Rectal smooth muscle tissue (tissue), 1 donor: ENCODE data around the gene TMEM9.

Experiments used
- H3K27ac ChIP-seq: one replicate; pipeline ENCODE4 v1.7.0; 2013; ENCODE audit warnings: low read depth, low read length, inconsistent platforms
- H3K27me3 ChIP-seq: one replicate; pipeline ENCODE4 v1.7.0; 2013; ENCODE audit warnings: low read length; ENCODE audit not compliant: control insufficient read depth, insufficient read depth
- H3K36me3 ChIP-seq: one replicate; pipeline ENCODE4 v1.7.0; 2013; ENCODE audit warnings: low read length; ENCODE audit not compliant: control insufficient read depth, insufficient read depth
- H3K4me1 ChIP-seq: one replicate; pipeline ENCODE4 v1.7.0; 2013; ENCODE audit warnings: low read length; ENCODE audit not compliant: control insufficient read depth, insufficient read depth
- H3K4me3 ChIP-seq: one replicate; pipeline ENCODE4 v1.7.0; 2013; ENCODE audit warnings: low read length
- H3K9ac ChIP-seq: one replicate; pipeline ENCODE4 v1.7.0; 2013; ENCODE audit warnings: low read length

TMEM9 gene

DNA sequence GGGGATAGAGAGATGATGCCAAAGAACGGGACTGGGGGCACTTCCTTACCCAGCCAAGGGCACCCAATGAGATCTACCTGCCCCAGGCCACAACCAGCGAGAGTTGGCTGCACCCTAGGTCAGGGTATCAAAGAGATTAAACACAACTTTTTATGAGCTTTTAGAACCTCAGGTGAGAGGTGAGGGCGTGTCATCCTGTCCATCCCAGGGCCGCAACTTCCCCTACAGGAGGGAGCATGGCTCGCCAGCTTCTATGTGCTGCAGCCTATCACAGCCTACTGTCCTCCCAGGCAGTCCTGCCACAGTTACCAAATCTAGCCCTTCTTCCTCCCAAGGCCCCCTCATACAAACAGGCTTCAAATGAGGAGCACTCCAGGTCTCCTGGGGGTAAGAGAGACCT, 12.9 kb downstream of the TMEM9 start:
- peaks cover 13% of the 10 kb centered on the region for H3K4me1 ChIP-seq
- no peak overlapping the region for H3K27ac ChIP-seq
- peaks cover 20% of the 10 kb centered on the region for H3K36me3 ChIP-seq
- no peak overlapping the region for H3K4me3 ChIP-seq
- no peaks in the 10 kb centered on the region for H3K27me3 ChIP-seq
- no peak overlapping the region for H3K9ac ChIP-seq

DNA sequence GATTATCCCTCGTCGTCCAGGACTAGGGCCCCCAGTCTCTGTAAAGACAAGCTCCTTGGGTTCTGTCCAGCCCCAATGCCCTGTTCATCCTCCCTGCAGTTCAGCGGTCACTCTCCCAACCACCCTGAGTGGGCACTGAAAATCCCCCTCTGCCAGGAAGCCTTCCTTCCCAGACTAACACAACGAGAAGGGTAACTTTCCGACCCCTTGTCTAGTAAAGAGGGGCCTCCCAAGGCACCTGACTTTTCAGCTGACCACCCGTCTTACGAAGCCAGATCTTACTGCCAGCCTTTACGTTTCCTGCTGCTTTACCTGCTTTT, 13.4 kb downstream of the TMEM9 start:
- H3K4me1 ChIP-seq: peaks cover 13% of the 10 kb centered on the region
- no peak overlapping the region for H3K9ac ChIP-seq
- H3K27me3 ChIP-seq: no peaks in the 10 kb centered on the region
- no peak overlapping the region for H3K27ac ChIP-seq
- H3K4me3 ChIP-seq: no peak overlapping the region
- peaks cover 19% of the 10 kb centered on the region for H3K36me3 ChIP-seq

DNA sequence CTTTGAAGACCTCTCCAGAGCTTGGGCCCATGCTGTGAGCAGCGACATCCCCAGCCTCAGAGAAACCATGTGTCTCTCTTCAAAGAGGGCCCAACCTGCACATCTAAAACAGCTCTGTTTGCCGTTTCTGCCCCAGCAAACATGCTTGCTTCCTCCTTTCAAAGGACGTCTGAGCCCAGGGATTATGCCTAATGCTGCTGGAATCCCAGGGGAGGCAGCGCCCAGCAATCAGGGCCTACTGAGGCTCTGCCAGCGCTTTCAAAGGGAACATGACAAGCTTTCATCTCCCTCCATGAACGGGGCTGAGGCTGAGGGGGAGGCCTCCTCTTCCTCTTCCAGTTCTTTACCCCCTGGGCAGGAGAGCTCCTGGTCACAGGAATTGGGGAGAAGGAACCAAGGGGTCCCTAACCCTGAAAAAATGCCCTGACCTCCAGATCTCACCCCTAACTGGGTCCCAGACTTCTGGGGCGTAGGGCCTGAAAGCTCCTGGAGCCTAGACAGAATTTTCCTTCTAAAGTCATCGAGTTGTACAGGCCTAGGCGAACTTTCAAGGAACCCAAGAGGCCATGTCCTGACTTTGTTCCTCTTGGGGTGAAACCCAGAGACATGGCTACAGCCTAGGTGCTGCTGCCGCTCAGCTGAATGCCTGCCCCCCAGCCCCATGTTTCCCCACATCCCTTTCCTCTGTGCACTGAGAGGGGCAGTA, 13.9 kb downstream of the TMEM9 start:
- Histone ChIP-seq H3K36me3 (peaks cover 21% of the 10 kb centered on the region), H3K4me3 (no peak overlapping the region), H3K4me1 (peaks cover 13% of the 10 kb centered on the region), H3K27me3 (no peaks in the 10 kb centered on the region), H3K27ac (no peak overlapping the region), H3K9ac (no peak overlapping the region)

DNA sequence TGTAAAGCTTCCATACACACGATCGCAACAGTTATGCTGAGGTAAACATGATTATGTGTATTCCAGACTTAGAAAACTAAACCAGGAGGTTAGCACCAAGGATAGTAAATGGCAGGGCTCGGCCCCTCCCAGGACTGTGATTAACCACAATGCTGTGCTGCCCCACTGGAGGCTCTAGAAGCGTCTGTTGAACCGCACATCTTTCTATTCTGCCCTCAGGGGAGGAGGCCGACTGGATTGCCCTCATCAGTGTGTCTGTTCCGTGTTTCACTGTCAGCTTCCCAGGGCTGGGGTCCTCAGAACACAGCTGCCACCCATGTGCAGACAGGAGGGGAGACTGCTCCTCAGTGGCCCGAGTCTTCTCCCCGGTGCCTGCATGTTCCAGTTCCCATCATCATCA, 14.5 kb downstream of the TMEM9 start:
- H3K9ac ChIP-seq: no peak overlapping the region
- H3K4me1 ChIP-seq: peaks cover 13% of the 10 kb centered on the region
- no peak overlapping the region for H3K4me3 ChIP-seq
- H3K27ac ChIP-seq: no peak overlapping the region
- H3K27me3 ChIP-seq: no peaks in the 10 kb centered on the region
- H3K36me3 ChIP-seq: peaks cover 16% of the 10 kb centered on the region

DNA sequence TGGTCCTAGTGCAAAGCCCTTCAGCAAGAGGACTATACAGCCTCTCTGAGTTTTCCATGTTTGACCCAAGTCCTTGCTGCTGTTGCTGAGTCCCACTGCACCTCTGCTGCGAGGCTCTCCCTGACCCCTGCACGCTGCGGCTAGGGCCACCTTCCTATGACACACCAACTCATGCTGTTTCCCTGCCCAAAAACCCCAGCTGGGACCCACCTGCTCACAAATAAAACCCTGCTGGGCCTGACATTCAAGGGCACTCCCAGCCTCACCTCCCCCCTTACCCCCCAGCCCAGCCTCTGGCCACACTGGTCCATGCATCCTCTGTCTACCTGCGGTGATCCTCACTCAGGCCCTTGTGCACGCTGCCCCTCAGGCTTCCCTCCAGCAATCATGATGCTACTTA, 15.0 kb downstream of the TMEM9 start:
- H3K4me1 ChIP-seq: peaks cover 13% of the 10 kb centered on the region
- H3K27ac ChIP-seq: no peak overlapping the region
- H3K4me3 ChIP-seq: no peak overlapping the region
- no peaks in the 10 kb centered on the region for H3K27me3 ChIP-seq
- no peak overlapping the region for H3K9ac ChIP-seq
- H3K36me3 ChIP-seq: peaks cover 11% of the 10 kb centered on the region

DNA sequence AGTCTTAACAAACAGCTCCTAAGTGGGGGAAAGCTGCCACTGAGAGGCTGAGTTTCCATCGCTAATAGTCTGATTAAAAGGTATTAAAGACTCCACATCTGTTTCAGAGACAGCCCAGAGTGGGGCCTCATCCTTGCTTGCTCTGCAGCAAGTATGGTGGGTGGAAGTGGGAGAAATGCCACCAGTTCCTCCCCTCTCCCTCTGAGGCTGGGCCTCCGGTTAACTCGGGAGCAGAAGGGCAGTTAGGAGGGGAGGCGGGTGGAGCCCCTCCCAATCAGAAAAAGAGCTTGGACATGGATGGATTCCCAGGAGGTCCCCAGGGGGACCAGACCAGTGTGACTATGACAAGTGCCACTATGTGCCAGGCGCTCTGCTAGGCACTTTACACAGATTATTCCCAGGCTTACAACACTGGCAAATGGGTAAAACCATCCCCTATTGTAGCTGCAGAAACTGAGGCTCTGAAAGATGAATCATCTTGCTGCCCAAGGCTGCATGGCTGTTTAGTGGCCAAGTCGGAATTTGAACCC, 15.9 kb downstream of the TMEM9 start:
- Histone ChIP-seq H3K4me1 (peaks cover 13% of the 10 kb centered on the region), H3K27ac (peak overlapping the region; percentile 82), H3K36me3 (peaks cover 4% of the 10 kb centered on the region), H3K4me3 (no peak overlapping the region), H3K9ac (no peak overlapping the region), H3K27me3 (no peaks in the 10 kb centered on the region)

DNA sequence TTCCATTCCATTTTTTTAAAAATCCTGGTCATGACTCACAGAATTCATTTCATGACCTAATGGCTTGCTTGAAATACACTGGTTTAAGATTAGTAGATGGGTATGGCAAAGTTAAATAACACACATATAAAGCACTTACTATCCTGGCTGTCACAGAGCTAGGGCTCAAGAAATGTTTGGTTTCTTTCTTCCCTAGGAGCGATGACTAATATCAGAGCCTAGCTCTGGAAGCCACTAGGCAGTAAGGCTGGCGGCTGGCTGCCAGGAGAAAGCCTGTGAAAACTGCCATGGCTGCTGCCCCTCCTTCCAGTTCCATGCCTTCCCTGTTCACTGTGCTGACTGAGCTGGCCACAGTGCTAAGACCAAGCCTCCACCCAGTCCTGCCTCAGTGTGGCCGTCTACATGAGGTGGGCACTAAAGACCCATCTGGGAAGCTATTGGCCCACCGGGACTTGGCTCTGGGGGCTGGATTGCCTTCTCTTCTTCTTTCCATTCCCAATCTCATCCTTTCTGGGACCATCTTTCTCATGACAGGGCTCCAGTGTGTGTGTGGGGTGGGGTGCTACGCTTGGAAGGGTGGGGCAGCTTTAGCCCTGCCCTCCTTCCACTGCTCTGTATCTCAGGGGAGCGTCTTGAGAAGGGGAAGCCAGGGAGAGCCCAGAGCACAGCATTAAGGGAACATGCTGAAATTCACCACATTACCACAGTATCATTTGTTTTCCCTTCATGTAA, 16.5 kb downstream of the TMEM9 start:
- Histone ChIP-seq H3K27ac (peak overlapping the region; percentile 82), H3K9ac (no peak overlapping the region)

DNA sequence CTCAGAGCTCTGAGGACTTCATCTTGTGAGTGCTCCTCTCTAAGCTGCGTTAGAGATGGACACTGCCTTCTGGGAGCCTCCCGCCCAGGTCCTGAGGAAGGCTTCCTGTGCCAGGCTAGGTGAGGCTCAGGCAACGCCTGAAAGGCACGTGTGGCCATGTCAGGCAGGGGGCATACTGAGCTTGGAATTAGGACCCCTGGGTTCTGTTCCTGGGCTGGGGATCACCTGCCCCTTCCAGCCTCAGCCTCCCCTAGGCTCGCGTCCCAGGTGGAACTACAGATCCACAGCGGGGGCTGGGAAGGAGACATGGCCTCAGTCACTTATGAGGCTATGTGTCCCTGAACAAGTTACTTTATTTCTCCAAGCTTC, 17.3 kb downstream of the TMEM9 start:
- Histone ChIP-seq H3K4me1 (peaks cover 13% of the 10 kb centered on the region), H3K27ac (peak overlapping the region; percentile 82), H3K9ac (no peak overlapping the region), H3K27me3 (no peaks in the 10 kb centered on the region), H3K4me3 (no peak overlapping the region), H3K36me3 (peaks cover 4% of the 10 kb centered on the region)

More for the DNA sequence above, 16.5 kb downstream of the TMEM9 start:
- H3K4me3 ChIP-seq: no peak overlapping the region
- H3K27me3 ChIP-seq: no peaks in the 10 kb centered on the region
- H3K4me1 ChIP-seq: peaks cover 13% of the 10 kb centered on the region
- H3K36me3 ChIP-seq: peaks cover 4% of the 10 kb centered on the region

DNA sequence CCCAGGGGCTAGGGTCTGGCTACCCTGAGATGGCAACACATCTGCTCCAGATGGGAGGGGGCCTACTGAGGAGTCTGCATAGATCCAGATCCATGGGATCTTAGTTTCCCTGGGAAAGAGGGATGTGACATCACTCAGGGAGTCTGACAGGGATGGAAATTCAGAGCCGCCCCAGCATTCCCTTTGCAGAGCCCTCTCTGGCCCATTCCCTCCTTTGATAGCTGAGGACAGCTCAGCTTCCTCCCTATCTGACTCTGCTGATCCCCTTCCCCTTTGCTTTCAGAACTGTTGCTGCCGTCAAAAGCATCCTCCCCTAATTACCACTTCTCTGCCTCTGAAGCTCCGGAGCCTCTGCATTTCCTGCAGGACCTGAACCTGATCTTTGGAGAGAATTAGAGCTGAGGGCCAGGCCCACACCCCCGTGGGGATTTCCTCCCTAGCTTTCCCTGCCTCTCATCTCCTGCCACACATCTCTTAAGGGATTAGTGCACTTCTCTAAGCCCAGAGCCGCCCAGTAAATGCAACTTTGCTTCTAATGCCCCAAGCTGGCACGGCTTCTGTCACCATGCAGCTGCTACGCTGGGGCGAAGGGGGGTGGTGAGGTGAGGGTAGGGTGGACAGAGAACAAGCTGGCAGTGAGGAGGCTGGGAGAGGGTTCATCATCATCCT, 17.8 kb downstream of the TMEM9 start:
- Histone ChIP-seq H3K27ac (peak overlapping the region; percentile 82), H3K4me1 (peaks cover 13% of the 10 kb centered on the region), H3K4me3 (no peak overlapping the region), H3K36me3 (peaks cover 4% of the 10 kb centered on the region), H3K27me3 (no peaks in the 10 kb centered on the region), H3K9ac (no peak overlapping the region)

DNA sequence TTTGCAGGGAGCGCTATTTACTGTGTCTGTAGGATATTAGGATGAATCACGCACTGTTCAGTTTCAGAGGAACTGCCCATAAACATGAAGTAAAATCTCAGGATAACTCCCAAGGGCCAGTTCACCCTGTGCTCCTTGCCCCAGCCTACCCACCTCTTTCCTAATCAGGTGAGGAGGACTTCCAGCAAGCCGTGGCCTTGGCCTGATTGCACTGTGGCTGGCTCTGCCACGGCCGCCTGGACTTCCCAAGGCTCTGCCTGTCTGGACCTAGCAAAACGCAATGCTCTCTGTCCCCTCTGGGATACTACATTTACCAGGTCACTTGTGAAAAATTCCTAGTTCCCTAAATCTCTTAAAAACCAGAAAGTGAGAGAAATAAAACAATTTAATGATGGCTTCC, 19.9 kb downstream of the TMEM9 start:
- Histone ChIP-seq H3K4me1 (peaks cover 13% of the 10 kb centered on the region), H3K4me3 (no peak overlapping the region), H3K36me3 (peaks cover 4% of the 10 kb centered on the region), H3K9ac (no peak overlapping the region), H3K27me3 (no peaks in the 10 kb centered on the region), H3K27ac (no peak overlapping the region)

DNA sequence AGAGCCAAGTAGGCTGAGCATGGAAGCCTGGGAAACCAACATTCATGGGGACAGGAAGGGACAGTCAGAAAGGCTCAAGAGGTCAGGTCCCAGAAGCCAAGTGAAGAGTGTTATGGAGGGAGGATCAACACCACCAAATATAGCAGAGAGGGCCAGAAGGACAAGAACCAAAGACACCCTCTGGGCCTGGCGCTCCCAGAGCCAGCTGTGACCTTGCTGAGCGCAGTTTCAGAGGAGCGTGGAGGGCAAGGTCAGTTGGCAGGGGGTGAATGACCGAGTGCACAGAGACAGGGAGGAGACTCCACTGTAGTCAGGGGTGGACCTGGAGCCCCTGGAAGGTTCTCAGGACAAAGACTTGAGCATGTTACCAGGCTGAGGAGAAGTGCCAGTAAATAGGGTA, 22.9 kb downstream of the TMEM9 start:
- Histone ChIP-seq H3K4me3 (no peak overlapping the region), H3K27ac (no peak overlapping the region), H3K27me3 (no peaks in the 10 kb centered on the region), H3K9ac (no peak overlapping the region), H3K4me1 (no peaks in the 10 kb centered on the region), H3K36me3 (peaks cover 4% of the 10 kb centered on the region)

DNA sequence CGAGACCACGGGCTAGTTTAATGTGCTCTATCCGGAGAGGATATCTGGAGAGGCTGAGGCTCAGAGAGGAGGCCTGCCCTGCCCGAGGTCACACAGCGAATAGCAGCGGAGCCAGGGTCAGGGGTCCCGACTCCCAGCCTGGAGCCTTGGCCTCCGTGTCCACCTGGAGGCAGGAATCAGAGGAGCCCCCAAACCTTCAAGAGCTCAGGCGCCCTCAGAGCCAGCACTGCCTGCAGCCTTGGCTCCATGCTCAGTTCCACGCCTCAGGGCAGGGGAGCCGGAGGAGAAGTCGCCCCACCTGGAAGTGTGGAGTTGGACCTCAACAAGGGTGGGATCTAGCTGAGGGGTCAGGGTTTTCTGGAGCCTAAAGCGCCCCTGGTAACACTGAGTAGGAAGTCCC, 25.3 kb downstream of the TMEM9 start:
- Histone ChIP-seq H3K27me3 (no peaks in the 10 kb centered on the region), H3K9ac (no peak overlapping the region), H3K27ac (no peak overlapping the region), H3K36me3 (no peaks in the 10 kb centered on the region), H3K4me3 (no peak overlapping the region), H3K4me1 (no peaks in the 10 kb centered on the region)
